ENCODE data around the gene TSPAN18.

- TF ChIP-seq, protein P1, sequence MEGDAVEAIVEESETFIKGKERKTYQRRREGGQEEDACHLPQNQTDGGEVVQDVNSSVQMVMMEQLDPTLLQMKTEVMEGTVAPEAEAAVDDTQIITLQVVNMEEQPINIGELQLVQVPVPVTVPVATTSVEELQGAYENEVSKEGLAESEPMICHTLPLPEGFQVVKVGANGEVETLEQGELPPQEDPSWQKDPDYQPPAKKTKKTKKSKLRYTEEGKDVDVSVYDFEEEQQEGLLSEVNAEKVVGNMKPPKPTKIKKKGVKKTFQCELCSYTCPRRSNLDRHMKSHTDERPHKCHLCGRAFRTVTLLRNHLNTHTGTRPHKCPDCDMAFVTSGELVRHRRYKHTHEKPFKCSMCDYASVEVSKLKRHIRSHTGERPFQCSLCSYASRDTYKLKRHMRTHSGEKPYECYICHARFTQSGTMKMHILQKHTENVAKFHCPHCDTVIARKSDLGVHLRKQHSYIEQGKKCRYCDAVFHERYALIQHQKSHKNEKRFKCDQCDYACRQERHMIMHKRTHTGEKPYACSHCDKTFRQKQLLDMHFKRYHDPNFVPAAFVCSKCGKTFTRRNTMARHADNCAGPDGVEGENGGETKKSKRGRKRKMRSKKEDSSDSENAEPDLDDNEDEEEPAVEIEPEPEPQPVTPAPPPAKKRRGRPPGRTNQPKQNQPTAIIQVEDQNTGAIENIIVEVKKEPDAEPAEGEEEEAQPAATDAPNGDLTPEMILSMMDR (IDR thresholded peaks at IDR 0.05), result no peak
- no peak for TF ChIP-seq POLR2A (IDR thresholded peaks at IDR 0.05)
Measured at GRCh38 chr11:44934735-44935250, 208.0 kb downstream of the TSPAN18 start.

All from thyroid gland (tissue), 4 donors.